ENCODE data around the gene CHRNA9. TPM values are rescaled to one million over a fixed set of nuclear protein-coding genes. Genes with fewer than 3 reads are reported as not detected.

The CHRNA9 gene
- polyA plus RNA-seq, 1 donor (not counting 4 experiments of a cell fraction or from before 2014, with no cell fraction given) = 0.03 TPM

- no peaks in the 10 kb centered on the region for H3K27me3 ChIP-seq (ENCODE audit: control insufficient read depth, extremely low read depth, insufficient read depth, low read length)
- H4K20me1 ChIP-seq (ENCODE audit: control insufficient read depth, extremely low read depth, insufficient read depth, low read length) = no peaks in the 10 kb centered on the region
- peak overlapping the region; percentile 54 for H2AFZ ChIP-seq (ENCODE audit: control insufficient read depth, low read length)
- H3K4me1 ChIP-seq (ENCODE audit: control insufficient read depth, extremely low read depth, insufficient read depth, low read length) = peaks cover 15% of the 10 kb centered on the region
- peak; percentile 20 for FAIRE-seq
- no peak for DNase-seq (ENCODE audit: low read depth, low spot score)
- H3K27ac ChIP-seq (ENCODE audit: control insufficient read depth, insufficient read depth, low read length) = no peak overlapping the region
- H3K9me1 ChIP-seq (ENCODE audit: control insufficient read depth, extremely low read depth, insufficient read depth, low read length) = no peaks in the 10 kb centered on the region
- H3K9me3 ChIP-seq (ENCODE audit: control insufficient read depth, low read depth, low read length) = no peaks in the 10 kb centered on the region
- H3K4me3 ChIP-seq (ENCODE audit: control insufficient read depth in 2 of 3, extremely low read depth in 1 of 3, insufficient read depth in 2 of 3, low read depth in 1 of 3, low read length in 3 of 3) = no peak overlapping the region
- H3K4me2 ChIP-seq (ENCODE audit: control insufficient read depth, extremely low read depth, insufficient read depth, low read depth, low read length) = peak overlapping the region; percentile 13
- dilution Hi-C loops (cut with MboI; ENCODE audit: extremely low pct_ligation_motif_present, low sequenced_read_pairs) = no loop called here
- no peaks in the 10 kb centered on the region for H3K36me3 ChIP-seq (ENCODE audit: control insufficient read depth in 2 of 2, extremely low read depth in 1 of 2, insufficient read depth in 2 of 2, low read length in 2 of 2)
- TF ChIP-seq EZH2 (IDR thresholded peaks at IDR 0.05; ENCODE audit: low read length) (no peak), CTCF (optimal IDR thresholded peaks at IDR 0.05 in 1 of 3, IDR thresholded peaks at IDR 0.05 in 1 of 3, conservative IDR thresholded peaks at IDR 0.05 in 1 of 3; ENCODE audit: extremely low read depth in 1 of 3, insufficient read depth in 2 of 3, low read length in 3 of 3) (no peak)
- no peak overlapping the region for H3K9ac ChIP-seq (ENCODE audit: control insufficient read depth, extremely low read depth, insufficient read depth, low read length)
- H3K79me2 ChIP-seq (ENCODE audit: control insufficient read depth, insufficient read depth, low read length) = no peaks in the 10 kb centered on the region
Observed at GRCh38 chr4:40321574-40322275, 13.4 kb upstream of the CHRNA9 start.

GRCh38 chr4:40322811-40323210 is 12.3 kb upstream of the CHRNA9 start:
- Histone ChIP-seq H3K4me1 (ENCODE audit: control insufficient read depth, extremely low read depth, insufficient read depth, low read length) (peaks cover 12% of the 10 kb centered on the region), H3K36me3 (ENCODE audit: control insufficient read depth in 2 of 2, extremely low read depth in 1 of 2, insufficient read depth in 2 of 2, low read length in 2 of 2) (no peaks in the 10 kb centered on the region), H3K9ac (ENCODE audit: control insufficient read depth, extremely low read depth, insufficient read depth, low read length) (no peak overlapping the region), H3K27ac (ENCODE audit: control insufficient read depth, insufficient read depth, low read length) (no peak overlapping the region), H3K9me3 (ENCODE audit: control insufficient read depth, low read depth, low read length) (no peaks in the 10 kb centered on the region), H3K9me1 (ENCODE audit: control insufficient read depth, extremely low read depth, insufficient read depth, low read length) (no peaks in the 10 kb centered on the region), H3K4me2 (ENCODE audit: control insufficient read depth, extremely low read depth, insufficient read depth, low read depth, low read length) (no peak overlapping the region), H3K79me2 (ENCODE audit: control insufficient read depth, insufficient read depth, low read length) (no peaks in the 10 kb centered on the region), H4K20me1 (ENCODE audit: control insufficient read depth, extremely low read depth, insufficient read depth, low read length) (no peaks in the 10 kb centered on the region), H3K4me3 (ENCODE audit: control insufficient read depth in 2 of 3, extremely low read depth in 1 of 3, insufficient read depth in 2 of 3, low read depth in 1 of 3, low read length in 3 of 3) (no peak overlapping the region), H3K27me3 (ENCODE audit: control insufficient read depth, extremely low read depth, insufficient read depth, low read length) (no peaks in the 10 kb centered on the region), H2AFZ (ENCODE audit: control insufficient read depth, low read length) (no peak overlapping the region)
- dilution Hi-C loops (cut with MboI; ENCODE audit: extremely low pct_ligation_motif_present, low sequenced_read_pairs) = no loop called here
- TF ChIP-seq EZH2 (IDR thresholded peaks at IDR 0.05; ENCODE audit: low read length) = no peak
- TF ChIP-seq CTCF (optimal IDR thresholded peaks at IDR 0.05 in 1 of 3, IDR thresholded peaks at IDR 0.05 in 1 of 3, conservative IDR thresholded peaks at IDR 0.05 in 1 of 3; ENCODE audit: extremely low read depth in 1 of 3, insufficient read depth in 2 of 3, low read length in 3 of 3) = no peak
- DNase-seq (ENCODE audit: low read depth, low spot score) = no peak
- no peak for FAIRE-seq

Measured in keratinocyte (primary cell).